ENCODE measurements around the gene PRKCA.

The PRKCA gene

DNA sequence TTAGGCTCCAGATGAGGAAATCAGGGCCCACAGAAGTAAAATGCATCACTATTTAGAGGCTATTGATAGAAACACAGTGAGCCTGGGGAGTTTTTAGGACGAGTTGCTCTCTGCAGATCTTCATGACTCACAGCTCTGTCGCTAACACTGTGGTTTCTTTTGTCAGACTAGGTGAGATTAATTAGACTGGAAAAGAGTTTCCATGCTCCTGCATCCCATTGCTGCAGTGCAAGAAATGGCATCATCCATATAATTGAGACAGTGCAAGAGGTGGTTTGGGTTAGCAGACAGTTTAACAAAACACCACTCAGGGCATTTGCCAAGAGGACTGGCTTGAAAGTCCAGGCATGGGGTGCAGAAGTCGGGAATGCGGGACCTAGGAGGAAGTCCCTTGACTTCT is 333.7 kb downstream of the PRKCA start:
- TF ChIP-seq CSRNP3 (CRISPR knock-in tag; IDR thresholded peaks at IDR 0.05) = no peak
- TF ChIP-seq PATZ1 (CRISPR knock-in tag; IDR thresholded peaks at IDR 0.05; ENCODE audit: borderline replicate concordance) = peak; percentile 23; the same call in 1 of the 2 replicates
- no peak for TF ChIP-seq TSHZ2 (CRISPR knock-in tag; IDR thresholded peaks at IDR 0.05)
- ATAC-seq = peak; percentile 80

- TF ChIP-seq TSHZ2 (CRISPR knock-in tag; IDR thresholded peaks at IDR 0.05) = no peak
- TF ChIP-seq ZNF70 (CRISPR knock-in tag; IDR thresholded peaks at IDR 0.05) = no peak
- TF ChIP-seq ZNF8 (CRISPR knock-in tag; IDR thresholded peaks at IDR 0.05) = no peak
- no peak for TF ChIP-seq BACH2 (CRISPR knock-in tag; IDR thresholded peaks at IDR 0.05; ENCODE audit: borderline replicate concordance)
- TF ChIP-seq ZFP3 (CRISPR knock-in tag; IDR thresholded peaks at IDR 0.05) = no peak
- no peak for TF ChIP-seq CSDC2 (CRISPR knock-in tag; IDR thresholded peaks at IDR 0.05)
- TF ChIP-seq, protein P1, sequence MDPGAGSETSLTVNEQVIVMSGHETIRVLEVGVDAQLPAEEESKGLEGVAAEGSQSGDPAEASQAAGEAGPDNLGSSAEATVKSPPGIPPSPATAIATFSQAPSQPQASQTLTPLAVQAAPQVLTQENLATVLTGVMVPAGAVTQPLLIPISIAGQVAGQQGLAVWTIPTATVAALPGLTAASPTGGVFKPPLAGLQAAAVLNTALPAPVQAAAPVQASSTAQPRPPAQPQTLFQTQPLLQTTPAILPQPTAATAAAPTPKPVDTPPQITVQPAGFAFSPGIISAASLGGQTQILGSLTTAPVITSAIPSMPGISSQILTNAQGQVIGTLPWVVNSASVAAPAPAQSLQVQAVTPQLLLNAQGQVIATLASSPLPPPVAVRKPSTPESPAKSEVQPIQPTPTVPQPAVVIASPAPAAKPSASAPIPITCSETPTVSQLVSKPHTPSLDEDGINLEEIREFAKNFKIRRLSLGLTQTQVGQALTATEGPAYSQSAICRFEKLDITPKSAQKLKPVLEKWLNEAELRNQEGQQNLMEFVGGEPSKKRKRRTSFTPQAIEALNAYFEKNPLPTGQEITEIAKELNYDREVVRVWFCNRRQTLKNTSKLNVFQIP (CRISPR knock-in tag; IDR thresholded peaks at IDR 0.05; ENCODE audit: borderline replicate concordance, low read depth) = no peak
- TF ChIP-seq ZNF565 (CRISPR knock-in tag; conservative IDR thresholded peaks at IDR 0.05; ENCODE audit: low read depth) = no peak
- TF ChIP-seq CSRNP3 (CRISPR knock-in tag; IDR thresholded peaks at IDR 0.05) = no peak
- TF ChIP-seq RARB (CRISPR knock-in tag; IDR thresholded peaks at IDR 0.05) = no peak
- no peak for TF ChIP-seq TCF4 (CRISPR knock-in tag; IDR thresholded peaks at IDR 0.05; ENCODE audit: borderline replicate concordance)
- ATAC-seq = no peak
Measured at GRCh38 chr17:66637491-66637890, 335.1 kb downstream of the PRKCA start.

DNA sequence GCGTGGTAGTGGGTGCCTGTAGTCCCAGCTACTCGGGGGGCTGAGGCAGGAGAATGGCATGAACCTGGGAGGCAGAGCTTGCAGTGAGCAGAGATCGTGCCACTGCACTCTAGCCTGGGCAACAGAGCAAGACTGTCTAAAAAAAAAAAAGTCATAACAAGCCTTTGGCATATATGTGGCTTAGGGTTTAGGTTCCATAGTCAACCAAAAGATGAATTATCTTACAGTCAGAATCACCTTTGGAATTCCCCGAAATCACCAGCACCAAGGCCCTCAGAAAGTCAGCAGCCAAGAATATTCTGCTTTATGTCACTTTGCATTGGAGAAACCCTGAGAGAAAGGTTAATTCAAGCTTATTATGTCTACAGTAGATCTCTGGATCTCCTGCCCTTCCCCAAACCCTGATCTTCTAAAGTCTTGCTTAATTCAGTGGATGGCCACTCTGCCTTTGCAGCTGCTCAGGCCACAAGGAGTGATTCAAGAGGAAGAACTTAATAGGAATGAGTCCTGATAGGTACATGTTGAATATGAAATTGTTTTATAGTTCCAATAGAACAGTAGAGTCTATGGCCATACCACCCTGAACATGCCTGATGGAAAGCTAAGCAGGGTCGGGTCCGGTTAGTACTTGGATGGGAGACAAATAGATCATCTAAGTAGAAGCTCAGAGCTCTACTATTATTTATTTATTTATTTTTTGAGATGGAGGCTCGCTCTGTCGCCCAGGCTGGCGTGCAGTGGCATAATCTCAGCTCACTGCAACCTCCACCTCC is 336.5 kb downstream of the PRKCA start:
- ATAC-seq = no peak
- TF ChIP-seq ZFP3 (CRISPR knock-in tag; IDR thresholded peaks at IDR 0.05) (no peak), PATZ1 (CRISPR knock-in tag; IDR thresholded peaks at IDR 0.05; ENCODE audit: borderline replicate concordance) (no peak), TSHZ2 (CRISPR knock-in tag; IDR thresholded peaks at IDR 0.05) (no peak), OSR1 (CRISPR knock-in tag; IDR thresholded peaks at IDR 0.05) (no peak), BACH2 (CRISPR knock-in tag; IDR thresholded peaks at IDR 0.05; ENCODE audit: borderline replicate concordance) (no peak), ARNTL (CRISPR knock-in tag; IDR thresholded peaks at IDR 0.05; ENCODE audit: borderline replicate concordance, low read depth) (no peak), ISL1 (CRISPR knock-in tag; IDR thresholded peaks at IDR 0.05) (no peak)
- TF ChIP-seq, protein P1 (CRISPR knock-in tag; IDR thresholded peaks at IDR 0.05; ENCODE audit: borderline replicate concordance, low read depth) = no peak
